PC-3 (cell line): ENCODE results near the gene TEX11. TPM values are rescaled to one million over a fixed set of nuclear protein-coding genes. Genes with fewer than 3 reads are reported as not detected.

Experiments used
- ATAC-seq: fragments of 200-7000 bp; cut with Tn5 transposase; 2 replicates; pipeline ENCODE4 v1.9.1; 2020; ENCODE audit warnings: mild to moderate bottlenecking, moderate library complexity
- BruUV-seq: library from RNA; stranded (reverse); fragments of 400-500 nt; replicated peaks from 2 replicates; lab custom pipeline; 2021; lab: Mats Ljungman, UMichigan
- CTCF ChIA-PET: fragments of 300-600 bp; sonication (Branson Sonifier 250); formaldehyde crosslinking; loops from one replicate; lab custom pipeline; 2022; ENCODE audit warnings: antibody characterized with exemption; lab: Charles Lee
- POLR2A ChIA-PET: fragments of 300-600 bp; sonication (Branson Sonifier 250); formaldehyde crosslinking; loops from one replicate; lab custom pipeline; 2022; ENCODE audit warnings: antibody characterized with exemption; ENCODE audit not compliant: unreplicated experiment; lab: Charles Lee
- DNase-seq: peaks from one replicate; pipeline ENCODE4 v3.0.0-alpha.2; 2015
- H2AFZ ChIP-seq: fragments of 300-600 bp; sonication (generic); 2 replicates; pipeline ENCODE4 v1.6.0; 2016; ENCODE audit warnings: antibody characterized with exemption, low read length
- H3F3A ChIP-seq: fragments of 300-600 bp; sonication (generic); one replicate; pipeline ENCODE4 v1.6.0; 2017; ENCODE audit warnings: antibody characterized with exemption, low read length, control low read depth, mild to moderate bottlenecking; ENCODE audit not compliant: unreplicated experiment
- H3K27ac ChIP-seq: fragments of 300-600 bp; sonication (generic); 2 replicates; pipeline ENCODE4 v1.5.1; 2016; ENCODE audit warnings: mild to moderate bottlenecking, low read length
- H3K27me3 ChIP-seq: fragments of 300-600 bp; sonication (generic); 2 replicates; pipeline ENCODE4 v1.6.1; 2016; ENCODE audit warnings: low read length, mixed read lengths
- H3K36me3 ChIP-seq: fragments of 300-600 bp; sonication (generic); 2 replicates; pipeline ENCODE4 v1.6.1; 2016; ENCODE audit warnings: low read depth, mixed run types, low read length, mixed read lengths
- H3K4me1 ChIP-seq: fragments of 300-600 bp; sonication (generic); 2 replicates; pipeline ENCODE4 v1.5.1; 2016; ENCODE audit warnings: low read length; ENCODE audit not compliant: insufficient read depth
- H3K4me2 ChIP-seq: fragments of 300-600 bp; sonication (generic); 2 replicates; pipeline ENCODE4 v1.6.0; 2016; ENCODE audit warnings: low read length
- H3K4me3 ChIP-seq: fragments of 300-600 bp; sonication (generic); 2 replicates; pipeline ENCODE4 v1.5.1; 2016; ENCODE audit warnings: mild to moderate bottlenecking, low read length, mixed read lengths
- H3K79me2 ChIP-seq: fragments of 300-600 bp; sonication (generic); 2 replicates; pipeline ENCODE4 v1.6.1; 2017; ENCODE audit warnings: low read length, mixed read lengths
- H3K9ac ChIP-seq: fragments of 300-600 bp; sonication (generic); 2 replicates; pipeline ENCODE4 v1.6.0; 2016; ENCODE audit warnings: mild to moderate bottlenecking, low read length
- H3K9me2 ChIP-seq: fragments of 300-600 bp; sonication (generic); replicated peaks from 2 replicates; pipeline ENCODE4 v1.6.1; 2016; ENCODE audit warnings: mixed run types, low read length, mixed read lengths
- H3K9me3 ChIP-seq: fragments of 300-600 bp; sonication (generic); 2 replicates; pipeline ENCODE4 v1.6.1; 2016; ENCODE audit warnings: low read length, mixed read lengths
- H4K20me1 ChIP-seq: fragments of 300-600 bp; sonication (generic); 2 replicates; pipeline ENCODE4 v1.6.1; 2016; ENCODE audit warnings: low read length, mixed read lengths
- CTCF ChIP-seq: fragments of 300-600 bp; sonication (generic); conservative IDR thresholded peaks from 2 replicates; pipeline ENCODE4 v1.5.1; 2017; ENCODE audit warnings: antibody characterized with exemption, low read depth, mild to moderate bottlenecking, low read length
- EZH2 ChIP-seq: fragments of 300-600 bp; sonication (generic); IDR thresholded peaks from one replicate; pipeline ENCODE4 v1.6.1; 2017; ENCODE audit warnings: antibody characterized with exemption, mild to moderate bottlenecking, low read length; ENCODE audit not compliant: unreplicated experiment
- EZH2phosphoT487 ChIP-seq: fragments of 300-600 bp; sonication (generic); IDR thresholded peaks from 2 replicates; pipeline ENCODE4 v1.6.1; 2018; ENCODE audit warnings: mild to moderate bottlenecking, antibody characterized with exemption, low read length, borderline replicate concordance
- intact Hi-C: fragments of 100-400 bp; cut with micrococcal nuclease; formaldehyde crosslinking; loops from 2 replicates; pipeline ENCODE4 v1.9.0; 2023
- total RNA-seq: library from RNA; depleted of rRNA; stranded (reverse); fragments of >200 nt; gene quantifications from 2 replicates; pipeline ENCODE4 v1.2.3, GENCODE V29; 2014

TEX11 gene
- total RNA-seq, 1 experiment from 2014 or later: not detected

- Histone ChIP-seq H3K4me3 (no peak overlapping the region), H3K27me3 (no peaks in the 10 kb centered on the region), H3K36me3 (no peaks in the 10 kb centered on the region), H4K20me1 (no peaks in the 10 kb centered on the region), H3K27ac (no peak overlapping the region), H3K9me3 (no peaks in the 10 kb centered on the region), H3K4me1 (peaks cover 13% of the 10 kb centered on the region), H3F3A (no peaks in the 10 kb centered on the region), H3K4me2 (peak overlapping the region; percentile 28), H3K9me2 (no peaks in the 10 kb centered on the region), H3K9ac (no peak overlapping the region), H3K79me2 (no peaks in the 10 kb centered on the region), H2AFZ (no peak overlapping the region)
- BruUV-seq: no TSS peak
- intact Hi-C loops: no loop called here
- TF ChIP-seq EZH2phosphoT487: no peak
- TF ChIP-seq EZH2: no peak
- peak; percentile 75 for ATAC-seq
- CTCF ChIA-PET: no interaction called here
- POLR2A ChIA-PET: interaction anchor here (1.1 kb wide), 1 partner anchor 29 kb away, joined by 5 read pairs; no protein-coding TSS in a partner anchor
- DNase-seq: peak; percentile 52
Measured at GRCh38 chrX:70508296-70508911, 400.1 kb downstream of the TEX11 start.

GRCh38 chrX:70505451-70505841, 403.1 kb downstream of the TEX11 start:
- Histone ChIP-seq H3K36me3 (no peaks in the 10 kb centered on the region; the same call in none of the 2 replicates), H3K9ac (no peak overlapping the region), H3K4me1 (peaks cover 13% of the 10 kb centered on the region), H3F3A (no peaks in the 10 kb centered on the region), H3K4me3 (no peak overlapping the region), H2AFZ (no peak overlapping the region), H3K4me2 (no peak overlapping the region), H4K20me1 (no peaks in the 10 kb centered on the region), H3K79me2 (no peaks in the 10 kb centered on the region), H3K27ac (no peak overlapping the region), H3K9me2 (no peaks in the 10 kb centered on the region), H3K27me3 (no peaks in the 10 kb centered on the region), H3K9me3 (no peaks in the 10 kb centered on the region)
- no peak for TF ChIP-seq EZH2
- no peak for TF ChIP-seq CTCF
- no peak for TF ChIP-seq EZH2phosphoT487
- intact Hi-C loops: no loop called here
- ATAC-seq (no peak), DNase-seq (no peak)
- CTCF ChIA-PET: no interaction called here
- BruUV-seq: no TSS peak
- POLR2A ChIA-PET: no interaction called here

- Histone ChIP-seq H3K9me2 (no peaks in the 10 kb centered on the region), H3K27ac (no peak overlapping the region), H3K36me3 (no peaks in the 10 kb centered on the region; the same call in none of the 2 replicates), H3K4me2 (no peak overlapping the region), H3K27me3 (no peaks in the 10 kb centered on the region), H3F3A (no peaks in the 10 kb centered on the region), H3K4me1 (peaks cover 13% of the 10 kb centered on the region), H3K4me3 (no peak overlapping the region), H4K20me1 (no peaks in the 10 kb centered on the region), H2AFZ (no peak overlapping the region), H3K79me2 (no peaks in the 10 kb centered on the region), H3K9me3 (no peaks in the 10 kb centered on the region), H3K9ac (no peak overlapping the region)
- intact Hi-C loops: no loop called here
- BruUV-seq: no TSS peak
- ChIA-PET CTCF (no interaction called here), POLR2A (no interaction called here)
- TF ChIP-seq EZH2phosphoT487 (no peak), CTCF (no peak), EZH2 (no peak)
- ATAC-seq: no peak
- DNase-seq: no peak
Measured at GRCh38 chrX:70504772-70505450, 403.6 kb downstream of the TEX11 start.
